HG02571 (cell line): Measurements from ENCODE around the gene FCN2.

ENCODE experiments used
- ATAC-seq: cut with Tn5 transposase; IDR thresholded peaks from one replicate; pipeline ENCODE4 v1.9.1; 2021; ENCODE audit warnings: mild to moderate bottlenecking, moderate library complexity; ENCODE audit not compliant: unreplicated experiment

The FCN2 gene

DNA sequence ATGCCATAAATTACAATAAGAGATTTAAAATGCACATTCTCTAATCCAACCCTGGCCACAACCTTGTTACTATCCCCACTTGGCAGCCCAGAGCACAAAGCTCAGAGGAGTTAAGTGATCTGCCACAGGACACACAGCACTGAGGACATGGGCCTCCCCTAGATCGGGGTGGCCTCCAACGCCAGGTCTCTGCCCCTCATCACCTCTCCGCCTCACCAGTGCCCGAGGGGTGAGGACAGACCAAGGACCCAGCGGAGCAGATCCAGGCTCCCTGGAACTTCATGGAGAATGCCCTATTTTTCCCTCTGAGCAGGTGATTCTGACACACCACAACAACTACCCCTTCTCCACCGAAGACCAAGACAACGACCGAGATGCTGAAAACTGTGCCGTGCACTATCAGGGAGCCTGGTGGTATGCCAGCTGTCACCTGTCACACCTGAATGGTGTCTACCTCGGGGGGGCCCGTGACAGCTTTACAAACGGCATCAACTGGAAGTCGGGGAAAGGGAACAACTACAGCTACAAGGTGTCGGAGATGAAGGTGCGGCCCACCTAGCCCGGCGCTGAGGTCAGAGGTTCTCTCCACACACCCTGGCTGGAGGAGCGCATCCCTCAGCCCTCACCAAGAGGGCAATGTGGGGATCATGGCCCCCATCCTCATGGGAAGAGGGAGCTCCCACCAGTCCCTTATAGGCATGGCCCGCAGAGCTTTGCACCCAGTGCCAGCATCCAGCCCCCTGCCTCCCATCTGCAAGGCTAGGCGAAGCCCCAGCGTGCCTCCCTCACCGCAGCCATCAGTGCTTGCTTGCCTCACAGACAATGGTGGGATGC, 12.5 kb upstream of the FCN2 start:
- ATAC-seq: no peak

DNA sequence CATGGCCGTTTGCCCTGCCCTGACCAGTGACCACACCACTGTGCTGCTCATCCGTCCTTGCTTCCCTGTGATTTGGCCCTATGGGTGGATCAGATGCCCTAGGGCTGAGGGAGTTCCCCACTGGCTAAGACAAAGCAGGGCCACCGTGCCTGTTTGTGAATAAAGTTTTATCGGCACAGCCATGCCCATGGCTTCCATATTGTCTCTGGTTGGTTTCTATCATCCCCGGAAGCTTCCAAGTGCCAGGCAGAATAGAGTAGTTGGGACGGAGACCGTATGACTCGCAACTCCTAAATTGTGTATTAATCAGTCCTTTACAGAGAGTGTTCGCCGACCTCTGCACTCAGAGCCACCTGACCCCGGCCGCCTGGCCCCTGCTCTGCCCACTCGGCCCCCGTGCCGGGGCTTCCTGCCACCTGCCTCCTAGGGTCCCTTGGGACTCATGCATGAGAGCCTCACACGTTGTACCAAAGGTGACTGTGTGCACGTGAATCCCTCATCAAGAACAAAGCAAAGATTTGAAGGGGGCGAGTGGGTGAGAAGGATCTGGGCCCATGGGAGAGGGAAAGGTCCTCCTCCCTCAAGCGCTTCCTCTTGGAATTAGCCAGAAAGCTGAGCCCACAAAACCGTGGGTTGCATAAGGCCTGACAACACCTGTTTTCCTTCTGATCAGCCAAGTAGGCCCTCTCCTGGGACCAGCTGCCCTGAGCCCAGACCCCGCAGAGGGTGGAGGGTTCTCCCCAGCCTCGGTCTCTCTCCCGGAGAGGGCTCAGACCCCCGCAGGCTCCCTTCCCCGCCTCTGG, 11.7 kb upstream of the FCN2 start:
- no peak for ATAC-seq

DNA sequence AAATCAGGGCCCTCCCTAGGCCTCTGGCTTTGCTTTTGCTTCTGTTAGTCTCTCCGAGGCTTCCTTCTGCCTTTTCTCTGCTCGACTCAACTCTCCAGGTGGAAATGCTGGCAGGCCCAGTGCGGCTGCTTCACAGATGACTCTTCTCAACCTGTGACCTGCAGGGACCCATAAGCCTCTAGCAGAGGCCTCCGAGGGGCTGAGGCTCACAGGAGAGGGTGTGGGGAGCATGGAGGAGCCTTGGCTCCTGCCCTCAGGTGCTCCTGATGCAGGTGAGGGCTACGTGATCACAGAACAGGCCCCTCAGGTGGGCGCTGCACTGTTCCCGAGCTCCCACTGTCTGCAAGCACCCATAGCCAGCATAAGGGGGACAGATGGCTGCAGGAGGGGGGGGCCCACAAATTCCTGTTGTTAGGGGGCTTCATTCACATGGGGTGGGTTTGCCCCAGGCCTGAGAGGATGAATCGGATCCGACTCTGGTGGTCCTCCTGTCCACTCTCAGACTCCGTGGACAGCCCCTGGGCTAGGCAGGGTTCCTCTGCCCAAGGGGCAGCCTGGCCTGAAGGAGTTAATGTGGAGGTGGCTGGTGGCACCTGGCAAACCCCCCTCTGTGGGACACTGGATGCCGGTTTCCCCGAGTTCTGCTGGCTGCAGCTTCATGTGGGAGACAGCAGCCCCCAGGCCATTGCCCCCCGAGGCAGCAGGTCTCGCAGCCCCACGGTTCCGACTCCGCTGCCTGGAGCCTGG, 10.9 kb upstream of the FCN2 start:
- ATAC-seq: no peak

DNA sequence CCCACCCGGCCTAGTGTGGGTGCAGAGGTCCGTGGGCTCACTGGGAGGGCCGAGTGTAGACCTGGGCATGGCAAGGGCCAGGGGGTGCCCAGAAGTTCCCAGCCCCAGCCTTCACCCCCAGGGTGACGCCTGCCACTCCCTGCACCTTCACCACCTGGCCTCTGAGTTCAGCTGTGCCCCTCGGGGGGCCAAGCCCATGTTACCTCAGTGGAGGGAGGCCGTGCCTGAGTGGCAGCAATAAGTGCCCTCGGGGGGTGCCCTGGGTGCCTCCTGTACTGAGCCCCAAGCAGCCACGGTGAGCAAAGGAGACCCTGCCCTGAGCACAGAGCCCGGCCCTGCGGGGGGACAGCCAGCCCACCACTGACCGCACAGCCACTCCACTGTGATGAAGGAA, 10.3 kb upstream of the FCN2 start:
- ATAC-seq: no peak

GRCh38 chr9:134870746-134871662, 9.6 kb upstream of the FCN2 start:
- ATAC-seq: no peak

GRCh38 chr9:134871697-134872340, 8.8 kb upstream of the FCN2 start:
- no peak for ATAC-seq

DNA sequence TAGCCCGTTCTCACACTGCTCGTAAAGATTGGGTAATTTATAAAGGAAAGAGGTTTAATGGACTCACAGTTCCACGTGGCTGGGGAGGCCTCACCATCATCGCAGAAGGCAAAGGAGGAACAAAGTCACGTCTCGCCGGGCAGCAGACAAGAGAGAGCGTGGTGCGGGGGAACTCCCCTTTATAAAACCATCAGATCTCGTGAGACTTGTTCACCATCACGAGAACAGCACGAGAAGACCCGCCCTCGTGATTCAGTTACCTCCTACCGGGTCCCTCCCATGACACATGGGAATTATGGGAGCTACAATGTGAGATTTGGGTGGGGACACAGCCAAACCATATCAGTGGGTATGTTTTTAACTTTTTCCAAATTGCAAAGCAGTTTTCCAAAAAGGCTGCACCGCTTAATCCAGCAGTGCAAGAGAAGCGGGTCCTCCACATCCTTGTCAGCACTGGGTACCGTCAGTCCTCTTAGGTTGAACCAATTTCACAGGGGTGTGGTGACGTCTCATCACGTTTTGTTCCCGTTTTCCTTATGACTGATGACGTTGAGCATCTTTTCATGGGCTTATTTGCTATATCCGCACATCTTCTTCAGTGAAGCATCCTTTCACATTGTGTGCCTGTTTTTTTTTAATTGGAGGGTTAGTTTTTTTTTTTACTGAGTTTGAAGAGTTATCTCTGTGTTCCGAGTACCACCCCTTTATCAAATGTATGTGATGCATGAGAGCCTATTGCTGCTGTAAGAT, 8.0 kb upstream of the FCN2 start:
- no peak for ATAC-seq

- ATAC-seq: no peak
These were observed 5.2 kb upstream of the FCN2 start for GRCh38 chr9:134875371-134875770.

DNA sequence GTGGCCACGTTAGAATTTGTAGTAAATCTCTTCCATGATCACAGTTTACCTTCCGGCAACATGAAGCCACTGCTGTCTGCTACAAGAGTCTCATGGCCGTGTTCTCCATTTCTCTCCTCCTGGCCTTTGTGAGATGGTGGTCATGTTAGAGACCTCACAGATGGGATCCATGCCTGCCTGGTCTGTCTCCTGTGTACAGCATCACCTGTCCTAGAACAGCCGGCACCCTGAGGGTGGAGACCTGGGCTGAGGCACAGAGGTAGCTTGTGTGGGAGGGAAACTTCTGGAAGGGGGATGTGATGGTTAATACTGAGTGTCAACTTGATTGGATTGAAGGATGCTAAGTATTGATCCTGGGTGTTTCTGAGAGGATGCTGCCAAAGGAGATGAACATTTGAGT, 3.1 kb upstream of the FCN2 start:
- ATAC-seq: no peak

DNA sequence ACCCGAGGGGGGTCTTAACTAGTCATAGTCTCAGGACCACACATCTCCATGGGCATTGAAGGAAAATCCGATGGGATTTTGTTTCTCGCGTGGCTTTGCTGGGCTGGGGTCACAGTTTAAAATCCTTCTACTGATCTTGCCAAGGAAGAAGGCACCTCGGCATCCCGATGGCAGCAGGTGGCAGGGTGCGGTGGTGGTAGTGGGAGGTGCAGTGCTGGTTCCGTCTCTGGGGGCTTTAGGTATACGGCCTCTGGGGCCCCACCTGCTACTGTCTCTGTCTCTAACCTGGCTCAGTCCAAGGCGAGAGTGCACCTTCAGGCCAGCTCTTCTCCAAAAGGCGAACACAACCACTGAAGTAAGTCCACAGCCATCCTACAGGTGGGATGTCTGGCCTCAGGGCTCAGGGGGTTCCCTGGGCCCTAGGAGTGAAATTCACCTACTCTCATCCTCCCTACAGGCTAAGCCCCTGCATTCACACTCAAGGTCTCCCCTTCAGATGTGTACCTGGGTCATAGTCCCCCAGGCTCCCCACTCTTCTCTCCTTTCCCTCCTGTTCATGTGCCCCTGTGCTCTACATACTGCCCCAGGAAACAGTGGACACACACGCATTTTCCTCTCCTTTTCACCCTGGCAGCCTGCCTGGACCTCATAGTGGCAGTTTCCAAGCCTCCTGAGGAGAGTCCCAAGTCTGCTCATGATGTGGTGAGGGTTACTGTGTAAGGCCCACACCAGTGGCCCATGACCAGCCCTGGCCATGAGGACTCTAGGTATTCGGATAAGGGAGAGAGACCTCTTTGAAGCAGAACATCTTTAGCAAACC, 736 bp upstream of the FCN2 start:
- ATAC-seq: no peak

GRCh38 chr9:134881313-134881670, 682 bp downstream of the FCN2 start:
- no peak for ATAC-seq

GRCh38 chr9:134882204-134882785, 1.7 kb downstream of the FCN2 start:
- no peak for ATAC-seq

GRCh38 chr9:134883040-134883782, 2.6 kb downstream of the FCN2 start:
- ATAC-seq: no peak

DNA sequence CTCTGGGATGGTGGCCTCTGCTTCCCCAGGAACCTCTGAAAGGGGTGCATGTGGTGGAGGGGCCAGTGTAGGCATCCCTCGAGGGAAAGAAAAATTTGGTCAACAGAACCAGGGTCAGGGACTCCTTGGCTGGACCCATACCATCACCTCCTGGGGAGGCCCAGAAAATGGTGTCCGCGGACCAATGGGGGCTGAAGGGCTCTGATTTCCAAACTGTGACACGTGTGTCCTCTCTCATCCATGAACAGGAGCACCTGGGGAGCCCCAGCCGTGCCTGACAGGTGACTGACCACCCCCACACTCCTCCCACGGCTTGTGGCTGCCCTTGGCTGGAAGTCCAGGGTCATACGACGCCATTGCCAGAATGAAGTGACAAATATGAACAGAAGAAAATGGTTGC, 3.9 kb downstream of the FCN2 start:
- no peak for ATAC-seq

GRCh38 chr9:134885001-134885678, 4.5 kb downstream of the FCN2 start:
- ATAC-seq: no peak

- no peak for ATAC-seq
These were observed 5.2 kb downstream of the FCN2 start for GRCh38 chr9:134885679-134886412.
